Panc1 (cell line): Measurements from ENCODE around the gene UGGT1.

Experiments
- POLR2AphosphoS5 ChIP-seq: IDR thresholded peaks from 2 replicates; pipeline ENCODE4 v1.6.1; 2012; ENCODE audit warnings: mild to moderate bottlenecking, low read depth, low read length, moderate library complexity
- TCF7L2 ChIP-seq: IDR thresholded peaks from 2 replicates; pipeline ENCODE4 v1.6.1; 2011; ENCODE audit warnings: mild to moderate bottlenecking, low read depth, low read length, inconsistent platforms
- TF ChIP-seq, protein P1 (sequence below): fragments of 450-650 bp; IDR thresholded peaks from 2 replicates; pipeline ENCODE4 v1.5.1; 2017; ENCODE audit warnings: mild to moderate bottlenecking

- TF ChIP-seq, protein P1, sequence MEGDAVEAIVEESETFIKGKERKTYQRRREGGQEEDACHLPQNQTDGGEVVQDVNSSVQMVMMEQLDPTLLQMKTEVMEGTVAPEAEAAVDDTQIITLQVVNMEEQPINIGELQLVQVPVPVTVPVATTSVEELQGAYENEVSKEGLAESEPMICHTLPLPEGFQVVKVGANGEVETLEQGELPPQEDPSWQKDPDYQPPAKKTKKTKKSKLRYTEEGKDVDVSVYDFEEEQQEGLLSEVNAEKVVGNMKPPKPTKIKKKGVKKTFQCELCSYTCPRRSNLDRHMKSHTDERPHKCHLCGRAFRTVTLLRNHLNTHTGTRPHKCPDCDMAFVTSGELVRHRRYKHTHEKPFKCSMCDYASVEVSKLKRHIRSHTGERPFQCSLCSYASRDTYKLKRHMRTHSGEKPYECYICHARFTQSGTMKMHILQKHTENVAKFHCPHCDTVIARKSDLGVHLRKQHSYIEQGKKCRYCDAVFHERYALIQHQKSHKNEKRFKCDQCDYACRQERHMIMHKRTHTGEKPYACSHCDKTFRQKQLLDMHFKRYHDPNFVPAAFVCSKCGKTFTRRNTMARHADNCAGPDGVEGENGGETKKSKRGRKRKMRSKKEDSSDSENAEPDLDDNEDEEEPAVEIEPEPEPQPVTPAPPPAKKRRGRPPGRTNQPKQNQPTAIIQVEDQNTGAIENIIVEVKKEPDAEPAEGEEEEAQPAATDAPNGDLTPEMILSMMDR = no peak
- TF ChIP-seq POLR2AphosphoS5 (no peak), TCF7L2 (no peak)
These were observed 14.4 kb upstream of the UGGT1 start for GRCh38 chr2:128076461-128077106.
